ENCODE results near the gene SCP2.
A peak's percentile ranks its signal among the peaks of the same experiment; 100 is the strongest.

SCP2 gene

GRCh38 chr1:52900402-52900801, 26.7 kb upstream of the SCP2 start:
- TF ChIP-seq CTCF (IDR thresholded peaks at IDR 0.05; ENCODE audit: control insufficient read depth, extremely low read depth, insufficient read depth): no peak
- H3K4me3 ChIP-seq (ENCODE audit: low read depth, low read length): no peak overlapping the region
- DNase-seq (ENCODE audit: low read depth): no peak

GRCh38 chr1:52901384-52901783, 25.7 kb upstream of the SCP2 start:
- TF ChIP-seq CTCF (IDR thresholded peaks at IDR 0.05; ENCODE audit: control insufficient read depth, extremely low read depth, insufficient read depth): no peak
- no peak for DNase-seq (ENCODE audit: low read depth)
- H3K4me3 ChIP-seq (ENCODE audit: low read depth, low read length): no peak overlapping the region

- DNase-seq (ENCODE audit: low read depth): no peak
- H3K4me3 ChIP-seq (ENCODE audit: low read depth, low read length): no peak overlapping the region
- no peak for TF ChIP-seq CTCF (IDR thresholded peaks at IDR 0.05; ENCODE audit: control insufficient read depth, extremely low read depth, insufficient read depth)
Measured at GRCh38 chr1:52904208-52904926, 22.7 kb upstream of the SCP2 start.

GRCh38 chr1:52904927-52905698, 22.0 kb upstream of the SCP2 start:
- DNase-seq (ENCODE audit: low read depth): no peak
- H3K4me3 ChIP-seq (ENCODE audit: low read depth, low read length): no peak overlapping the region
- peak; percentile 46 for TF ChIP-seq CTCF (IDR thresholded peaks at IDR 0.05; ENCODE audit: control insufficient read depth, extremely low read depth, insufficient read depth)

GRCh38 chr1:52906135-52906603, 20.9 kb upstream of the SCP2 start:
- no peak overlapping the region for H3K4me3 ChIP-seq (ENCODE audit: low read depth, low read length)
- no peak for DNase-seq (ENCODE audit: low read depth)
- no peak for TF ChIP-seq CTCF (IDR thresholded peaks at IDR 0.05; ENCODE audit: control insufficient read depth, extremely low read depth, insufficient read depth)

GRCh38 chr1:52907068-52907811, 19.8 kb upstream of the SCP2 start:
- no peak for TF ChIP-seq CTCF (IDR thresholded peaks at IDR 0.05; ENCODE audit: control insufficient read depth, extremely low read depth, insufficient read depth)
- H3K4me3 ChIP-seq (ENCODE audit: low read depth, low read length): no peak overlapping the region
- DNase-seq (ENCODE audit: low read depth): no peak

Data from LNCaP clone FGC (cell line).